Neutrophil (primary cell): ENCODE data around the gene MXD3.

ENCODE experiments used
- H3K27ac ChIP-seq: fragments of 200-600 bp; sonication (generic); 2 replicates; pipeline ENCODE4 v1.5.1; 2016; ENCODE audit warnings: mild to moderate bottlenecking, moderate library complexity
- H3K27me3 ChIP-seq: fragments of 200-600 bp; sonication (generic); 2 replicates; pipeline ENCODE4 v1.6.0; 2016; ENCODE audit warnings: mild to moderate bottlenecking
- H3K36me3 ChIP-seq: fragments of 200-600 bp; sonication (generic); 2 replicates; pipeline ENCODE4 v1.5.1; 2017
- H3K4me1 ChIP-seq, 2 experiments: fragments of 200-600 bp in 1 of 2; sonication (generic) in 1 of 2; 1 replicate in 1 of 2; 2 replicates in 1 of 2; pipeline versions ENCODE4 v1.5.1 to v1.6.1; 2013 to 2016; ENCODE audit warnings: low read depth in 1 of 2, low read length in 1 of 2, mild to moderate bottlenecking in 1 of 2, moderate library complexity in 1 of 2; ENCODE audit not compliant: control insufficient read depth in 1 of 2, insufficient read depth in 1 of 2
- H3K4me3 ChIP-seq, 2 experiments: fragments of 200-600 bp in 1 of 2; sonication (generic) in 1 of 2; 1 replicate in 1 of 2; 2 replicates in 1 of 2; pipeline ENCODE4 v1.5.1; 2013 to 2016; ENCODE audit warnings: low read depth in 1 of 2, low read length in 1 of 2, mild to moderate bottlenecking in 1 of 2, moderate library complexity in 1 of 2
- H3K9me3 ChIP-seq: fragments of 200-600 bp; sonication (generic); 2 replicates; pipeline ENCODE4 v1.5.1; 2016
- CTCF ChIP-seq: fragments of 200-600 bp; sonication (generic); IDR thresholded peaks from 2 replicates; pipeline ENCODE4 v1.5.1; 2016; ENCODE audit warnings: antibody characterized with exemption

Gene MXD3

GRCh38 chr5:177314376-177315342 is 3.0 kb upstream of the MXD3 start:
- Histone ChIP-seq H3K27me3 (no peaks in the 10 kb centered on the region), H3K9me3 (no peaks in the 10 kb centered on the region), H3K27ac (no peak overlapping the region), H3K36me3 (no peaks in the 10 kb centered on the region), H3K4me1 (peaks cover 61 to 64% of the 10 kb centered on the region in 2 experiments), H3K4me3 (no peak overlapping the region)
- TF ChIP-seq CTCF = no peak

- TF ChIP-seq CTCF = no peak
- H3K27me3 ChIP-seq = no peaks in the 10 kb centered on the region
- H3K4me1 ChIP-seq = peaks cover 62 to 64% of the 10 kb centered on the region in 2 experiments
- no peak overlapping the region for H3K4me3 ChIP-seq
- no peaks in the 10 kb centered on the region for H3K36me3 ChIP-seq
- no peaks in the 10 kb centered on the region for H3K9me3 ChIP-seq
- H3K27ac ChIP-seq = peak overlapping the region; percentile 95
Measured at GRCh38 chr5:177313561-177314259, 2.0 kb upstream of the MXD3 start.

GRCh38 chr5:177312649-177313181 is 1.0 kb upstream of the MXD3 start:
- H3K27me3 ChIP-seq = no peaks in the 10 kb centered on the region
- no peaks in the 10 kb centered on the region for H3K9me3 ChIP-seq
- H3K4me3 ChIP-seq = peak overlapping the region; percentile 79 to 99
- no peak for TF ChIP-seq CTCF
- peaks cover 63 to 64% of the 10 kb centered on the region in 2 experiments for H3K4me1 ChIP-seq
- H3K36me3 ChIP-seq = no peaks in the 10 kb centered on the region
- peak overlapping the region; percentile 95 for H3K27ac ChIP-seq

- no peak for TF ChIP-seq CTCF
- Histone ChIP-seq H3K27me3 (no peaks in the 10 kb centered on the region), H3K9me3 (no peaks in the 10 kb centered on the region), H3K36me3 (peaks cover 4% of the 10 kb centered on the region), H3K4me1 (peaks cover 69 to 74% of the 10 kb centered on the region in 2 experiments), H3K27ac (peak overlapping the region; percentile 95), H3K4me3 (peak overlapping the region; percentile 79 to 99)
Measured at GRCh38 chr5:177311392-177311722, 341 bp downstream of the MXD3 start.

- peak; percentile 6 for TF ChIP-seq CTCF
- Histone ChIP-seq H3K27ac (peak overlapping the region; percentile 95), H3K9me3 (no peaks in the 10 kb centered on the region), H3K27me3 (no peaks in the 10 kb centered on the region), H3K4me3 (peak overlapping the region; percentile 79 to 99), H3K4me1 (peaks cover 74 to 78% of the 10 kb centered on the region in 2 experiments), H3K36me3 (peaks cover 9% of the 10 kb centered on the region)
Measured at GRCh38 chr5:177310757-177311391, 824 bp downstream of the MXD3 start.
